Mesenchymal stem cell (in vitro differentiated cells and primary cell): Measurements from ENCODE around the gene ERP44.

Source experiments
- DNase-seq: peaks from one replicate; pipeline ENCODE4 v3.0.0-alpha.2; 2013
- H2AFZ ChIP-seq: one replicate; pipeline ENCODE4 v1.6.1; 2013; ENCODE audit warnings: low read depth, mild to moderate bottlenecking, control low read depth, inconsistent platforms, low read length, moderate library complexity
- H2AK5ac ChIP-seq: 2 replicates; pipeline ENCODE4 v1.6.1; 2013; ENCODE audit warnings: low read length, moderate library complexity, mild to moderate bottlenecking, inconsistent platforms; ENCODE audit not compliant: severe bottlenecking
- H2BK120ac ChIP-seq: one replicate; pipeline ENCODE4 v1.6.1; 2013; ENCODE audit warnings: low read depth, mild to moderate bottlenecking, inconsistent platforms, low read length, moderate library complexity
- H2BK12ac ChIP-seq, 2 experiments: one replicate each; pipeline ENCODE4 v1.6.1; 2013; ENCODE audit warnings: inconsistent platforms in 2 of 2, low read length in 2 of 2, mild to moderate bottlenecking in 2 of 2, moderate library complexity in 2 of 2, control low read depth in 1 of 2
- H2BK15ac ChIP-seq: one replicate; pipeline ENCODE4 v1.6.1; 2013; ENCODE audit warnings: mild to moderate bottlenecking, low read depth, inconsistent platforms; ENCODE audit not compliant: poor library complexity, severe bottlenecking
- H2BK5ac ChIP-seq: 2 replicates; pipeline ENCODE4 v1.6.1; 2013; ENCODE audit warnings: low read depth, mild to moderate bottlenecking, low read length, control low read depth, inconsistent platforms; ENCODE audit not compliant: poor library complexity, severe bottlenecking
- H3K14ac ChIP-seq, 2 experiments: one replicate each; pipeline ENCODE4 v1.6.1; 2013; ENCODE audit warnings: inconsistent platforms in 2 of 2, low read length in 2 of 2, control low read depth in 1 of 2, mild to moderate bottlenecking in 1 of 2, moderate library complexity in 1 of 2
- H3K18ac ChIP-seq, 2 experiments: one replicate each; pipeline ENCODE4 v1.6.1; 2013; ENCODE audit warnings: inconsistent platforms in 2 of 2, low read length in 2 of 2, control low read depth in 1 of 2, low read depth in 1 of 2, mild to moderate bottlenecking in 1 of 2
- H3K23ac ChIP-seq, 2 experiments: one replicate each; pipeline ENCODE4 v1.6.1; 2013; ENCODE audit warnings: inconsistent platforms in 2 of 2, low read length in 2 of 2, mild to moderate bottlenecking in 2 of 2, moderate library complexity in 2 of 2, control low read depth in 1 of 2
- H3K27ac ChIP-seq: 2 replicates; pipeline ENCODE4 v1.5.1; 2013; ENCODE audit warnings: mild to moderate bottlenecking, moderate library complexity, low read length, control low read depth, inconsistent platforms; ENCODE audit not compliant: poor library complexity, severe bottlenecking
- H3K27me3 ChIP-seq, 2 experiments: 2 replicates each; pipeline versions ENCODE4 v1.6.1 to v1.7.0; 2013; ENCODE audit warnings: low read length in 2 of 2, mild to moderate bottlenecking in 2 of 2, moderate library complexity in 2 of 2, control low read depth in 1 of 2, inconsistent platforms in 1 of 2; ENCODE audit not compliant: control insufficient read depth in 1 of 2, insufficient read depth in 1 of 2
- H3K36me3 ChIP-seq, 2 experiments: 2 replicates each; pipeline versions ENCODE4 v1.6.1 to v1.7.0; 2013; ENCODE audit warnings: low read length in 2 of 2, control low read depth in 1 of 2, inconsistent platforms in 1 of 2, low read depth in 1 of 2, mild to moderate bottlenecking in 1 of 2; ENCODE audit not compliant: insufficient read depth in 2 of 2, control insufficient read depth in 1 of 2
- H3K4ac ChIP-seq, 2 experiments: one replicate each; pipeline ENCODE4 v1.6.1; 2013; ENCODE audit warnings: inconsistent platforms in 2 of 2, low read length in 2 of 2, mild to moderate bottlenecking in 2 of 2, moderate library complexity in 2 of 2, control low read depth in 1 of 2, low read depth in 1 of 2
- H3K4me1 ChIP-seq: 2 replicates; pipeline ENCODE4 v1.6.1; 2013; ENCODE audit warnings: low read depth, low read length, control low read depth; ENCODE audit not compliant: control insufficient read depth, insufficient read depth
- H3K4me2 ChIP-seq: 2 replicates; pipeline ENCODE4 v1.6.1; 2013; ENCODE audit warnings: low read length, mild to moderate bottlenecking, inconsistent platforms; ENCODE audit not compliant: poor library complexity, severe bottlenecking
- H3K4me3 ChIP-seq, 2 experiments: 2 replicates each; pipeline versions ENCODE4 v1.5.1 to v1.7.0; 2013; ENCODE audit warnings: low read length in 2 of 2, mild to moderate bottlenecking in 2 of 2, control low read depth in 1 of 2, low read depth in 1 of 2; ENCODE audit not compliant: insufficient read depth in 1 of 2
- H3K79me1 ChIP-seq: replicated peaks from 2 replicates; pipeline ENCODE4 v1.6.1; 2013; ENCODE audit warnings: mild to moderate bottlenecking, control low read depth, low read length, inconsistent platforms; ENCODE audit not compliant: poor library complexity, severe bottlenecking
- H3K9ac ChIP-seq: 2 replicates; pipeline ENCODE4 v1.7.0; 2013; ENCODE audit warnings: mild to moderate bottlenecking, low read length, moderate library complexity
- H3K9me3 ChIP-seq: 2 replicates; pipeline ENCODE4 v1.7.0; 2013; ENCODE audit warnings: mild to moderate bottlenecking, low read length; ENCODE audit not compliant: control insufficient read depth
- H4K8ac ChIP-seq: one replicate; pipeline ENCODE4 v1.6.1; 2013; ENCODE audit warnings: inconsistent platforms, mild to moderate bottlenecking, low read length, moderate library complexity
- H4K91ac ChIP-seq: one replicate; pipeline ENCODE4 v1.6.1; 2013; ENCODE audit warnings: mild to moderate bottlenecking, low read length, inconsistent platforms
- WGBS: methylation state at CpG from one replicate; pipeline ENCODE4 v1.1.7; 2013; ENCODE audit warnings: mixed read lengths; 5-methylcytosine and 5-hydroxymethylcytosine counted together

Gene ERP44

DNA sequence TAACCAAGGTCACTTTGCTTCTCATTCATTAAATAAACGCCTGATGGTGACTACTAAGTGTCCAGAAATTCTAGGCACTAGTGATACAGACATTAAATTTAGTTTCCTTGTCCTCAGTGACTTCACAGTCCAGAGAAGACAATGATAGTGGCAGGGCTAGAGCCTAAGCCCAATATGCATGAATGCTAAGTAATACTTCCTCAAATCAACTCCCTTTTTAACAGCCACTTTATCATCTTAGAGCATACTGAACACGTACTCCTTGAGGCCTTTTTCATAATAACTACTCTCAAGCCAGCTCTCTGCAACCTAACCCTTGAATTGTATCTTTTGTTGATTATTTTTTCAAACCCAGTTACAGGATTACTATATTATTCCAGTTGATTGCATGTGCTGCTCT lies 118.2 kb downstream of the ERP44 start:
- no peak for DNase-seq
- no peak overlapping the region for H3K4ac ChIP-seq
- H3K18ac ChIP-seq, result no peak overlapping the region
- no peak overlapping the region for H2BK120ac ChIP-seq
- peaks cover 2% of the 10 kb centered on the region for H3K79me1 ChIP-seq
- no peaks in the 10 kb centered on the region for H3K4me1 ChIP-seq
- no peak overlapping the region for H4K8ac ChIP-seq
- H3K36me3 ChIP-seq, result peaks cover 0 to 44% of the 10 kb centered on the region in 2 experiments
- H2AK5ac ChIP-seq, result no peak overlapping the region
- H3K27ac ChIP-seq, result no peak overlapping the region
- no peak overlapping the region for H3K4me2 ChIP-seq
- H3K23ac ChIP-seq, result no peak overlapping the region
- no peak overlapping the region for H3K9ac ChIP-seq
- H3K14ac ChIP-seq, result no peak overlapping the region
- H3K27me3 ChIP-seq, result no peaks in the 10 kb centered on the region
- no peaks in the 10 kb centered on the region for H3K9me3 ChIP-seq
- no peak overlapping the region for H4K91ac ChIP-seq
- no peak overlapping the region for H3K4me3 ChIP-seq
- H2BK15ac ChIP-seq, result no peak overlapping the region
- WGBS, result 92% methylated on average over 2 of the region's 2 CpGs
- no peak overlapping the region for H2BK5ac ChIP-seq
- H2BK12ac ChIP-seq, result no peak overlapping the region
- no peak overlapping the region for H2AFZ ChIP-seq

DNA sequence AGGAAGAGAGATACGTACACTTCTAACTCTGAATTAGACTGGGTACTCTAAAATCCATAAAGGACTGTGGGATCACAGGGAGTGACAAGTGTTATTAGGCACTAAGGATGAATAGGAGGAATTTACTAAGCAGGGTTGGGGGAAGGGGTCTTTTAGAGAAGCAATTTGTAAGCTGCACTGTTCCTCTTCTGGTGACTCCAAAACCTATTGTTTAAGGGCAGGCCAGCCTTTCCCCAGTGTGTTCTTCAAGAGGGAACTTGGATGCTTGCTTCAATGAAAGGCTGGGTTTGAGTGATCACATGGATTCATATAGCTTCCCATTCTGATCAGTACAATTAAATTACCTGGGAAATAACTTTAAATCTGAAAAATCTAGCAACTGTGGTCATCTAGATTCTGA lies 120.6 kb downstream of the ERP44 start:
- H3K14ac ChIP-seq, result no peak overlapping the region
- no peak overlapping the region for H4K8ac ChIP-seq
- no peaks in the 10 kb centered on the region for H3K4me1 ChIP-seq
- no peak overlapping the region for H3K27ac ChIP-seq
- no peak overlapping the region for H4K91ac ChIP-seq
- H2AFZ ChIP-seq, result no peak overlapping the region
- no peaks in the 10 kb centered on the region for H3K9me3 ChIP-seq
- H2BK15ac ChIP-seq, result no peak overlapping the region
- peaks cover 0 to 48% of the 10 kb centered on the region in 2 experiments for H3K36me3 ChIP-seq
- H3K9ac ChIP-seq, result no peak overlapping the region
- no peak overlapping the region for H3K23ac ChIP-seq
- no peak overlapping the region for H2AK5ac ChIP-seq
- H3K4ac ChIP-seq, result no peak overlapping the region
- H2BK120ac ChIP-seq, result no peak overlapping the region
- no peak overlapping the region for H2BK12ac ChIP-seq
- DNase-seq, result no peak
- no peak overlapping the region for H3K18ac ChIP-seq
- H3K79me1 ChIP-seq, result peaks cover 2% of the 10 kb centered on the region
- no peak overlapping the region for H3K4me2 ChIP-seq
- H3K27me3 ChIP-seq, result no peaks in the 10 kb centered on the region
- no peak overlapping the region for H2BK5ac ChIP-seq
- 100% methylated on average over 1 of the region's 1 CpG for WGBS
- H3K4me3 ChIP-seq, result no peak overlapping the region

DNA sequence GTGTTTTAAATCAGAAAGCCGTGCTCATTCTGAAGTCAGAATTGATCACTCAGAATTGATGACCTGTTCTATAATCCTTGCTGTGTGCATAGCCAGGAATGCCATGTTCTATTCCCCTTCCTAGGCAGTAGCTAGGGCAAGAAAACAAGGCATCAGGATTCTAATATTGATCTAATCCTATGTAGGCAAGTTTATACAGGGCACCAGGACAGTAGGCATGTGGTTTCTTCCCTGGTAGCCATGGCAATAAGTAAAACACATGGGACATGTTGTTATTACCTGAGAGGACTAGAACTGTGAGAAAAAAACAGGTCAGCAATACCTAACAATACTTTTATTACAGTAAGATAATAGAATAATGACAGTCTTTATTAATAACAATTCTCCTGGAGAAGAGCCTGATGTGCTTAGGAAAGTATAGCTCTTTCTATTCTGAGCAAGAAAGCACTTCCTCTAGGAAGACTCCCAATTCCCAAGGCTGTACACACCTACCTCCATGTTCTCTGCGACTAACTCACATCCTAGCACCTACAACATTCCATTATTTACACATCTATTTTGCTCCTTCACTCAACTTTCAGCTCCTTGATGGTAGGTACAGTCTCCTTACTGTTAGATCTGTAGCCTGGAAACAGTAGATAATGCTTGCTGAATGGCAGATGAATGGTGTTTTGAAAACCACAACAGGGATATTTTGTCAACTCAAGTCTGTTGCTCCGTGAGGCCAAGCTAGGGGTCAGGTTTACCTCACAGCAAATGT lies 121.6 kb downstream of the ERP44 start:
- H4K91ac ChIP-seq, result no peak overlapping the region

DNA sequence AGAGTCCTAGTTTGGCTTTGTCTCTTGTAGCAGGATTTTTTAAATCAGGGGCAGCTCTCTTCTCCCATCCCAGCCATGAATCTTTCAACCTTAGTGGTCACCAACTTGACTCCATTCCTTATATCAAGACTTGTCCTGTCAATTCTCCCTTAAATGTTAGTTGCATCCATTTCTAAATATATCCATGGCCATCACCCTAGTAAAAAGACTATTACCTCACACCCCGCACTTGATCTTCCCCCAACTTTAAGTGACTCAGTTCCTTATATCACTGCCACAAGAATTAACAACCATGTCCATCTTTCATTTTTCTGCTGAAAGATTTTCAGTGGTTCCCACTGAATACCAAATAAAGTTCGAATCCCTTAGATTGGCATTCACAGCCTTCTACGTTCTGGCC lies 125.3 kb downstream of the ERP44 start:
- H3K4me3 ChIP-seq, result no peak overlapping the region
- no peak overlapping the region for H2BK120ac ChIP-seq
- H3K23ac ChIP-seq, result no peak overlapping the region
- H2BK12ac ChIP-seq, result no peak overlapping the region
- no peaks in the 10 kb centered on the region for H3K4me1 ChIP-seq
- no peak overlapping the region for H3K27ac ChIP-seq
- H4K91ac ChIP-seq, result no peak overlapping the region
- H3K27me3 ChIP-seq, result no peaks in the 10 kb centered on the region
- no peak overlapping the region for H3K4ac ChIP-seq
- H4K8ac ChIP-seq, result no peak overlapping the region
- H3K4me2 ChIP-seq, result no peak overlapping the region
- H3K14ac ChIP-seq, result no peak overlapping the region
- H2AK5ac ChIP-seq, result no peak overlapping the region
- no peak overlapping the region for H2AFZ ChIP-seq
- no peaks in the 10 kb centered on the region for H3K9me3 ChIP-seq
- no peak overlapping the region for H2BK5ac ChIP-seq
- no peak overlapping the region for H3K18ac ChIP-seq
- 100% methylated on average over 2 of the region's 3 CpGs for WGBS
- H2BK15ac ChIP-seq, result no peak overlapping the region
- peaks cover 0 to 49% of the 10 kb centered on the region in 2 experiments for H3K36me3 ChIP-seq
- H3K9ac ChIP-seq, result no peak overlapping the region
- DNase-seq, result no peak
- peaks cover 2% of the 10 kb centered on the region for H3K79me1 ChIP-seq

More for the DNA sequence above, 121.6 kb downstream of the ERP44 start:
- no peak overlapping the region for H3K4ac ChIP-seq
- no peak overlapping the region for H2BK12ac ChIP-seq
- no peak overlapping the region for H3K23ac ChIP-seq
- no peak overlapping the region for H2BK120ac ChIP-seq
- no peak overlapping the region for H3K18ac ChIP-seq
- H2AFZ ChIP-seq, result no peak overlapping the region
- 98% methylated on average over 3 of the region's 3 CpGs for WGBS
- no peak overlapping the region for H3K4me3 ChIP-seq
- no peak overlapping the region for H3K14ac ChIP-seq
- no peak overlapping the region for H2BK15ac ChIP-seq
- no peak overlapping the region for H3K9ac ChIP-seq
- H2BK5ac ChIP-seq, result no peak overlapping the region
- H4K8ac ChIP-seq, result no peak overlapping the region
- peaks cover 0 to 40% of the 10 kb centered on the region in 2 experiments for H3K36me3 ChIP-seq
- no peak overlapping the region for H3K27ac ChIP-seq
- no peaks in the 10 kb centered on the region for H3K27me3 ChIP-seq
- DNase-seq, result no peak
- no peak overlapping the region for H2AK5ac ChIP-seq
- no peaks in the 10 kb centered on the region for H3K4me1 ChIP-seq
- H3K4me2 ChIP-seq, result no peak overlapping the region
- no peaks in the 10 kb centered on the region for H3K79me1 ChIP-seq
- H3K9me3 ChIP-seq, result no peaks in the 10 kb centered on the region
